Spleen (tissue), 11 donors: ENCODE results near the gene ZBTB7B. TPM values are rescaled to one million over a fixed set of nuclear protein-coding genes. Genes with fewer than 3 reads are reported as not detected.
A peak's percentile ranks its signal among the peaks of the same experiment; 100 is the strongest.
"Not testable (repeated sequence)": the region's sequence is repeated elsewhere in the genome, so short reads cannot be mapped to it uniquely, and the experiment has no call there.

Source experiments
- DNase-seq: peaks from one replicate; pipeline ENCODE4 v3.0.0-alpha.2; 2020
- H3K27ac ChIP-seq, 8 donors: fragments of 200-600 bp; sonication (generic) in 7 of 8; 1 replicate in 4 of 8; 2 replicates in 4 of 8; pipeline versions ENCODE4 v1.5.0 to v1.8.0; 2016 to 2021; ENCODE audit warnings: inconsistent platforms in 4 of 8, mild to moderate bottlenecking in 4 of 8, moderate library complexity in 1 of 8
- H3K27me3 ChIP-seq, 7 donors: fragments of 200-600 bp; sonication (generic) in 6 of 7; replicated peaks in 1 of 7; 1 replicate in 4 of 7; 2 replicates in 3 of 7; pipeline versions ENCODE4 v1.5.0 to v1.8.0; 2016 to 2021; ENCODE audit warnings: inconsistent platforms in 3 of 7, mild to moderate bottlenecking in 1 of 7
- H3K36me3 ChIP-seq, 6 donors: fragments of 200-600 bp; sonication (generic) in 5 of 6; 1 replicate in 4 of 6; 2 replicates in 2 of 6; pipeline versions ENCODE4 v1.5.0 to v1.8.0; 2016 to 2021; ENCODE audit warnings: inconsistent platforms in 2 of 6
- H3K4me1 ChIP-seq, 6 donors: fragments of 200-600 bp; sonication (generic) in 5 of 6; 1 replicate in 3 of 6; 2 replicates in 3 of 6; pipeline versions ENCODE4 v1.5.0 to v1.8.0; 2016 to 2021; ENCODE audit warnings: inconsistent platforms in 3 of 6
- H3K4me3 ChIP-seq, 8 donors: fragments of 200-600 bp; sonication (generic) in 7 of 8; 1 replicate in 4 of 8; 2 replicates in 4 of 8; pipeline versions ENCODE4 v1.5.0 to v1.8.0; 2016 to 2021; ENCODE audit warnings: inconsistent platforms in 4 of 8, mild to moderate bottlenecking in 4 of 8, moderate library complexity in 2 of 8
- H3K9me3 ChIP-seq, 8 donors: fragments of 200-600 bp; sonication (generic) in 7 of 8; 1 replicate in 4 of 8; 2 replicates in 4 of 8; pipeline versions ENCODE4 v1.5.0 to v1.8.0; 2016 to 2021; ENCODE audit warnings: inconsistent platforms in 4 of 8
- POLR2A ChIP-seq, 3 donors: fragments of 450-650 bp; IDR thresholded peaks; one replicate each; pipeline ENCODE4 v1.5.1; 2017; ENCODE audit warnings: antibody characterized with exemption in 3 of 3, mild to moderate bottlenecking in 1 of 3
- POLR2AphosphoS5 ChIP-seq, 3 donors: sonication (generic); formaldehyde crosslinking; IDR thresholded peaks; one replicate each; pipeline ENCODE4 v1.5.1; 2017; ENCODE audit warnings: antibody characterized with exemption in 3 of 3
- WGBS, 5 donors: extraction: QIAGEN DNeasy Blood & Tissue Kit in 3 of 5; methylation state at CpG; one replicate each; pipeline versions ENCODE4 v1.1.5 to v1.1.7; 2013 to 2018; 5-methylcytosine and 5-hydroxymethylcytosine counted together
- intact Hi-C: fragments of 100-400 bp; cut with DNase I; formaldehyde crosslinking; loops from one replicate; pipeline ENCODE4 v1.15.0; 2023; ENCODE audit warnings: low total_unique reads
- polyA plus RNA-seq, 3 donors: library from polyadenylated mRNA; stranded (reverse); fragments of 200-250 nt; gene quantifications; one replicate each; pipeline ENCODE4 v1.2.1, GENCODE V29; 2013
- total RNA-seq, 7 donors: library from RNA; depleted of rRNA in 3 of 7; stranded (reverse); fragments of >200 nt in 3 of 7; fragmentation: NEBNext Ultra II Directional in 4 of 7; extraction: Animal tissue kit (Norgen Biotek cat#: 25700) in 4 of 7; gene quantifications; one replicate each; pipeline versions ENCODE4 v1.1.0 to v1.2.1, GENCODE V29; 2016 to 2021
- TF ChIP-seq, protein P1 (sequence below), 11 experiments: fragments of 200-600 bp in 7 of 11; fragments of 450-650 bp in 4 of 11; sonication (generic) in 4 of 11; IDR thresholded peaks in 8 of 11; conservative IDR thresholded peaks in 3 of 11; 1 replicate in 7 of 11; 2 replicates in 4 of 11; pipeline versions ENCODE4 v1.4.0 to v1.8.0; 2016 to 2021; ENCODE audit warnings: antibody characterized with exemption in 11 of 11, inconsistent platforms in 4 of 11, mild to moderate bottlenecking in 1 of 11
- donor health status: healthy with polysubstance abuse.
- donor health status: DM: no; HTN: no; CAD: no; lungs with moderate emphysema.
- donor health status: DM: no; HTN: no; CAD: no.
- donor health status: Bipolar disorder and iron deficiency.
- donor health status: healthy.
- donor health status: DM: no; HTN: no; CAD: no.
- donor health status: DM: yes; HTN: yes; CAD: no.

Gene ZBTB7B
- total and polyA plus RNA-seq, 10 donors, result 11.1 to 88.9 (median 57.5) TPM

DNA sequence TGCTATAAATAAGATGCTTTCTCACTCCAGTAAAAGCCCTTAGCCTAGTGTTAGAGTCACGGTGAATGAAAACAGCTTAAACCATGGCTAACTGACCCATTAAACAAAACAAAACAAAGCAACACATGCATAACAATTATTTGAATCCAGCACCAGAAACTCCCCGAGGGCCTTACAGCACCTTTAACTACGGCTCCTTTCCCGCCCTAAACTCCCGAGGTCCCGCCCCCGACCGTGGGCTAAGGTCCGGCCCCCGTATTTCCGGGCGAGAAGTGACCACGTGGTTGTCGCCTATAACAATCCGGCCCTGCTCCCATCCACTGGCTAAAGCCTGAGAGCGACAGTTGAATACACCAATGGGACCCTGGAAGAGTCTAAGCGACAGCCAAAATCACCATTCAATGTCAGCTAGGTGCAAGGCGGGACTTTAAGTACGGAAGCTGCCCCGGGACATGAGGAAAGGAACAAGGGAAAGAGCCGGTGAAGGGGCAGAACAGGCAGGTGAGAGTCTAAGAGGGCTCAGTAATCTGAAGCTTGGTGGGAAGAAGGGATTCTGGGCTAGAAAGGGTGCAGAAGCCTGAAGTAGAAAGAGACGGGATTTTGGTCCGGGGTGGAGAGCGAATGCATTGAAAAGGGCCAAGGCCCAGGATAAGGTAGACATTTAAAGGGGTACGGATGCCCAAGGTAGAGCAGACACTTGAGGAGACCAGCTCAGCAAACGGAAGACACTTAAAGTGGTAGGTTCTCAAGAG, 19.5 kb upstream of the ZBTB7B start, which contains the start of gene FLAD1:
Gene FLAD1, plus strand, starts transcription at position 448 of the 752 bp plus-strand sequence. CDS start 351 bp downstream, outside the sequence.
- Histone ChIP-seq H3K4me3 (peak within 1 kb of the TSS; percentile 66 to 92 (median 75)), H3K27ac (peak within 1 kb of the TSS; percentile 40 to 84 (median 76)), H3K27me3 (no peaks in the 10 kb centered on the region), H3K9me3 (no peaks in the 10 kb centered on the region), H3K4me1 (peaks cover 11 to 58% (median 28%) of the 10 kb centered on the region in 6 donors), H3K36me3 (peaks cover 0 to 47% (median 9%) of the 10 kb centered on the region in 6 donors)
- peak; percentile 97 for DNase-seq
- TF ChIP-seq POLR2A (IDR thresholded peaks at IDR 0.05) (peak in 1 of 3 donors; percentile 30), POLR2AphosphoS5 (IDR thresholded peaks at IDR 0.05) (peak; percentile 65 to 84 (median 81))
- TF ChIP-seq, protein P1, sequence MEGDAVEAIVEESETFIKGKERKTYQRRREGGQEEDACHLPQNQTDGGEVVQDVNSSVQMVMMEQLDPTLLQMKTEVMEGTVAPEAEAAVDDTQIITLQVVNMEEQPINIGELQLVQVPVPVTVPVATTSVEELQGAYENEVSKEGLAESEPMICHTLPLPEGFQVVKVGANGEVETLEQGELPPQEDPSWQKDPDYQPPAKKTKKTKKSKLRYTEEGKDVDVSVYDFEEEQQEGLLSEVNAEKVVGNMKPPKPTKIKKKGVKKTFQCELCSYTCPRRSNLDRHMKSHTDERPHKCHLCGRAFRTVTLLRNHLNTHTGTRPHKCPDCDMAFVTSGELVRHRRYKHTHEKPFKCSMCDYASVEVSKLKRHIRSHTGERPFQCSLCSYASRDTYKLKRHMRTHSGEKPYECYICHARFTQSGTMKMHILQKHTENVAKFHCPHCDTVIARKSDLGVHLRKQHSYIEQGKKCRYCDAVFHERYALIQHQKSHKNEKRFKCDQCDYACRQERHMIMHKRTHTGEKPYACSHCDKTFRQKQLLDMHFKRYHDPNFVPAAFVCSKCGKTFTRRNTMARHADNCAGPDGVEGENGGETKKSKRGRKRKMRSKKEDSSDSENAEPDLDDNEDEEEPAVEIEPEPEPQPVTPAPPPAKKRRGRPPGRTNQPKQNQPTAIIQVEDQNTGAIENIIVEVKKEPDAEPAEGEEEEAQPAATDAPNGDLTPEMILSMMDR (IDR thresholded peaks at IDR 0.05 in 8 of 11, conservative IDR thresholded peaks at IDR 0.05 in 3 of 11), result peak in 3 of 11 experiments; percentile 14 to 33 (median 21)
- intact Hi-C loops, result no loop called here
- 0 to 2% (median 1%) methylated on average over 26 of the region's 26 CpGs for WGBS, 5 donors

DNA sequence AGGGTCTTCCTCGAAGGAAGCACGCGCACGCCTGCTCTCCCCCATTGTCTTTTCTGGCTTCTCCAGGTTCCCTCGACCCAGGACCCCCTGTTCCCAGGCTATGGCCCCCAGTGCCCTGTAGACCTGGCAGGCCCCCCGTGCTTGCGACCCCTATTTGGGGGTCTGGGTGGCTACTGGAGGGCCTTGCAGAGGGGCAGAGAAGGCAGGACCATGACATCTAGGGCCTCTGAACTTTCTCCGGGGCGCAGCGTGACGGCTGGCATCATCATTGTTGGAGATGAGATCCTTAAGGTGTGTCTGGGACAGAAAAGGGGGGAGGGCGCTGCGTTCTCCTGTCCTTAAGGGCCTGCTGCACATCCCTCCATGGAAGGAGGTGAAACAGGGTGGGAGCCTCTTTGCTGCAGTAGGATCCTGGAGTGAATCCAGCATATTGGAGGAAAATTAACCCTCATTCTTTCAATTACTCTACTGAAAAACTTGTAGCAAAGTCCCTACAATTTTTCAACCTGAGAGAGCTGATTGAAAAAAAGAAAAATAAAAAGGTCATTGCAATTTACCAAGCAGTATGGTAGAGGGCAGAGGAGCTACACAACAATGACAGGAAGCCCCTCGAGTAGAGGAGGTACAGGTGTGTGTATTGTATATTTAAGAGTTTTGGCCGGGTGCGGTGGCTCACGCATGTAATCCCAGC, 18.7 kb upstream of the ZBTB7B start:
- peak overlapping the region; percentile 40 to 84 (median 76) for H3K27ac ChIP-seq
- DNase-seq, result peak; percentile 79
- H3K9me3 ChIP-seq, result no peaks in the 10 kb centered on the region
- 16 to 23% (median 20%) methylated on average over 16 to 17 of the region's 17 CpGs for WGBS, 5 donors
- H3K4me3 ChIP-seq, result peak overlapping the region; percentile 66 to 92 (median 75)
- intact Hi-C loops, result no loop called here
- H3K4me1 ChIP-seq, result peaks cover 11 to 65% (median 30%) of the 10 kb centered on the region in 6 donors
- peaks cover 0 to 51% (median 18%) of the 10 kb centered on the region in 6 donors for H3K36me3 ChIP-seq
- H3K27me3 ChIP-seq, result no peaks in the 10 kb centered on the region
- no peak for TF ChIP-seq POLR2AphosphoS5 (IDR thresholded peaks at IDR 0.05)
- TF ChIP-seq, protein P1 (IDR thresholded peaks at IDR 0.05 in 8 of 11, conservative IDR thresholded peaks at IDR 0.05 in 3 of 11), result no peak
- TF ChIP-seq POLR2A (IDR thresholded peaks at IDR 0.05), result no peak

DNA sequence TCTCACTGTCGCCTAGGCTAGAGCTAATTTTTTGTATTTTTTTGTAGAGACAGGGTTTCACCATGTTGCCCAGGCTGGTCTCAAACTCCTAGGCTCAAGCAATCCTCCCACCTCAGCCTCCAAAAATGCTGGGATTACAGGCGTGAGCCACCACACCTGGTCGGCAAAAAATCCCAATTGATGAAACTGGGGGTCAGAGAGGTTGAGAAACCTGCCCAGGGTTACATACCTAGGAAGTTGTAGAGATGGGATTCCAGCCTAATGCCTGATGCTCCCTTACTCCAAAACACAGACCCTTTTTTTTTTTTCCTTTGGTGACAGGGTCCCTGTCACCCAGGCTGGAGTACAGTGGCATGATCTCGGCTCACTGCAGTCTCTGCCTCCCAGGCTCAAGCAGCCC, 15.9 kb upstream of the ZBTB7B start:
- Histone ChIP-seq H3K4me1 (peaks cover 11 to 80% (median 35%) of the 10 kb centered on the region in 6 donors), H3K36me3 (peaks cover 0 to 64% (median 41%) of the 10 kb centered on the region in 6 donors)
- intact Hi-C loops, H3K4me3 ChIP-seq, H3K9me3 ChIP-seq, DNase-seq, H3K27me3 ChIP-seq, H3K27ac ChIP-seq: not testable (repeated sequence)
- WGBS, 5 donors, result 91 to 96% (median 92%) methylated on average over 4 of the region's 4 CpGs

DNA sequence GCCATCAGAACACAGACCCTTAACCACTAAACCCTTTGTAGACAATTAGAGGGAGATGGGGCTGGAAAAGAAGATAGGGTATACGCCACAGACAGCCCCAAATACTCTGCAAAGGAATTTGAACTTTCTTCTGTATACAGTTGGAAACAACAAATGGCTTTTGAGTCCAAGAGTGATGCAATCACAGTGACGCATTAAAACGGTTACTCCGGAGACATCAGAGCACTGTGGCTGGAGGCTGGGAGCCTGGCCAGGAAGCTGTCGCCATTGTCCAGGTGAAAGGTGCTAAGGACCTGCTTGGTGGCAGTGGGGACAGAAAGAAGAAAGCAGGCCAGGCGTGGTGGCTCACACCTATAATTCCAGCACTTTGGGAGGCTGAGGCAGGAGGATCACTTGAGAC, 15.3 kb upstream of the ZBTB7B start:
- H3K4me1 ChIP-seq, result peaks cover 11 to 74% (median 29%) of the 10 kb centered on the region in 6 donors
- H3K27me3 ChIP-seq, result no peaks in the 10 kb centered on the region
- intact Hi-C loops, result no loop called here
- no peaks in the 10 kb centered on the region for H3K9me3 ChIP-seq
- H3K4me3 ChIP-seq, result no peak overlapping the region
- 72 to 95% (median 88%) methylated on average over 6 of the region's 6 CpGs for WGBS, 5 donors
- H3K27ac ChIP-seq, result no peak overlapping the region
- peak; percentile 47 for DNase-seq
- TF ChIP-seq POLR2A (IDR thresholded peaks at IDR 0.05) (no peak), POLR2AphosphoS5 (IDR thresholded peaks at IDR 0.05) (no peak)
- TF ChIP-seq, protein P1 (IDR thresholded peaks at IDR 0.05 in 8 of 11, conservative IDR thresholded peaks at IDR 0.05 in 3 of 11), result no peak
- H3K36me3 ChIP-seq, result peaks cover 0 to 70% (median 42%) of the 10 kb centered on the region in 6 donors
